SU-DHL-6 (cell line): Measurements from ENCODE around the gene ACBD6.

Source experiments
- CTCF ChIP-seq: fragments of 200-600 bp; sonication (generic); IDR thresholded peaks from one replicate; pipeline ENCODE4 v1.5.1; 2017; ENCODE audit warnings: antibody characterized with exemption, mild to moderate bottlenecking, low read length, moderate library complexity; ENCODE audit not compliant: insufficient read depth, poor library complexity, severe bottlenecking
- EZH2phosphoT487 ChIP-seq: fragments of 200-600 bp; sonication (generic), shearing (Covaris generic); conservative IDR thresholded peaks from 2 replicates; pipeline ENCODE4 v1.6.1; 2018; ENCODE audit warnings: mild to moderate bottlenecking, antibody characterized with exemption, low read length, moderate library complexity, mixed read lengths

GRCh38 chr1:180262628-180263488 is 239.5 kb downstream of the ACBD6 start:
- no peak for TF ChIP-seq EZH2phosphoT487
- no peak for TF ChIP-seq CTCF
